Caco-2 (cell line): ENCODE results near the gene GZMH. TPM values are rescaled to one million over a fixed set of nuclear protein-coding genes. Genes with fewer than 3 reads are reported as not detected.

Experiments
- BruUV-seq: library from RNA; stranded (reverse); fragments of 400-500 nt; replicated peaks from 2 replicates; lab custom pipeline; 2021; lab: Mats Ljungman, UMichigan
- CTCF ChIA-PET: fragments of 300-600 bp; sonication (Branson Sonifier 250); formaldehyde crosslinking; loops from one replicate; lab custom pipeline; 2022; ENCODE audit warnings: antibody characterized with exemption; lab: Charles Lee
- POLR2A ChIA-PET: fragments of 300-600 bp; sonication (Branson Sonifier 250); formaldehyde crosslinking; loops from one replicate; lab custom pipeline; 2022; ENCODE audit warnings: antibody characterized with exemption; lab: Charles Lee
- DNase-seq, 2 experiments: peaks; one replicate each; pipeline versions ENCODE4 v3.0.0 to v3.0.0-alpha.2; 2020 to 2022
- H3K27me3 ChIP-seq: replicated peaks from 2 replicates; pipeline ENCODE4 v1.6.0; 2011; ENCODE audit warnings: low read length; ENCODE audit not compliant: control insufficient read depth, insufficient read depth
- H3K36me3 ChIP-seq: 2 replicates; pipeline ENCODE4 v1.5.1; 2011; ENCODE audit warnings: low read length; ENCODE audit not compliant: control insufficient read depth, insufficient read depth
- H3K4me1 ChIP-seq: fragments of 250-450 bp; sonication (Bioruptor Pico); 2 replicates; pipeline ENCODE4 v1.5.1; 2020; ENCODE audit warnings: mild to moderate bottlenecking
- H3K4me3 ChIP-seq: 2 replicates; pipeline ENCODE4 v1.5.1; 2011; ENCODE audit warnings: low read depth, mild to moderate bottlenecking, control low read depth, low read length
- H3K9me3 ChIP-seq: fragments of 250-450 bp; sonication (Bioruptor Pico); 2 replicates; pipeline ENCODE4 v1.5.1; 2020; ENCODE audit warnings: mild to moderate bottlenecking, moderate library complexity
- H3K27ac Mint-ChIP-seq: one replicate; pipeline ENCODE4 v1.8.0; 2022; ENCODE audit warnings: mixed read lengths; ENCODE audit not compliant: unreplicated experiment
- H3K27me3 Mint-ChIP-seq: one replicate; pipeline ENCODE4 v1.8.0; 2022; ENCODE audit warnings: mixed read lengths; ENCODE audit not compliant: insufficient read depth, unreplicated experiment
- H3K36me3 Mint-ChIP-seq: one replicate; pipeline ENCODE4 v1.8.0; 2022; ENCODE audit warnings: mild to moderate bottlenecking, mixed read lengths; ENCODE audit not compliant: insufficient read depth, unreplicated experiment
- H3K4me1 Mint-ChIP-seq: one replicate; pipeline ENCODE4 v1.8.0; 2022; ENCODE audit warnings: low read depth, mixed read lengths; ENCODE audit not compliant: unreplicated experiment
- H3K4me3 Mint-ChIP-seq: one replicate; pipeline ENCODE4 v1.8.0; 2022; ENCODE audit warnings: mild to moderate bottlenecking, moderate library complexity, mixed read lengths; ENCODE audit not compliant: unreplicated experiment
- H3K9me3 Mint-ChIP-seq: one replicate; pipeline ENCODE4 v1.8.0; 2022; ENCODE audit warnings: mixed read lengths; ENCODE audit not compliant: unreplicated experiment
- intact Hi-C: fragments of 100-400 bp; cut with micrococcal nuclease; formaldehyde crosslinking; loops from one replicate; pipeline ENCODE4 v1.10.0; 2022; ENCODE audit not compliant: unreplicated experiment
- total RNA-seq: library from RNA; stranded (reverse); gene quantifications from 2 replicates; pipeline ENCODE4 v1.2.3, GENCODE V29; 2022
- TF ChIP-seq, protein P1 (sequence below), 2 experiments: fragments of 200-600 bp in 1 of 2; IDR thresholded peaks; 1 replicate in 1 of 2; 2 replicates in 1 of 2; pipeline versions ENCODE4 v1.5.1 to v1.8.0; 2011 to 2022; ENCODE audit warnings: antibody characterized with exemption in 1 of 2, control low read depth in 1 of 2, inconsistent platforms in 1 of 2, low read depth in 1 of 2, low read length in 1 of 2, mild to moderate bottlenecking in 1 of 2, moderate library complexity in 1 of 2; ENCODE audit not compliant: insufficient read depth in 1 of 2, severe bottlenecking in 1 of 2, unreplicated experiment in 1 of 2

The GZMH gene
- total RNA-seq, 1 experiment from 2014 or later: not detected

DNA sequence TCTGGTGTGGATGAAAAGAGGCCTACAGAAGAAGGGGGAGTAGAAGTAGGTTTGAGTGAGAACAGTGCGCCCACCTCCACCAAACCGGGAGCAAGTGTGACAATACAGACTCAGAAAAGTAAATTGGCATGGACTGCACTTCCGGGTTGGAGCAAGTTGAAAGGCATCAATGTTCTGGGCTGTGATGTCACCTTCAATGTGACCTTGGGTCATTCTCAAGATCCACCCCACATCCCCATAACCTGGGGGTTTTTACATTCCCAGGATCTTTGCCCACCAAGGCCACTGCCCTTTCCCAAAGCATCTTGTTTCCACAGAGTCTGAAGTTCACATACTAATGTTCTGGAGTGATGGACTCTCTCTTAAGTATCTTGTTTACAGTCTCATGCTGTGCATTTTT, 29.8 kb upstream of the GZMH start:
- Mint-ChIP-seq H3K4me1 (no peaks in the 10 kb centered on the region), H3K9me3 (no peaks in the 10 kb centered on the region), H3K27ac (no peak overlapping the region), H3K36me3 (no peaks in the 10 kb centered on the region), H3K27me3 (peaks cover 6% of the 10 kb centered on the region), H3K4me3 (no peak overlapping the region)
- H3K27me3 ChIP-seq: no peaks in the 10 kb centered on the region
- no peak for DNase-seq
- no peaks in the 10 kb centered on the region for H3K9me3 ChIP-seq
- ChIA-PET POLR2A (no interaction called here), CTCF (no interaction called here)
- no peaks in the 10 kb centered on the region for H3K36me3 ChIP-seq
- H3K4me3 ChIP-seq: no peak overlapping the region
- BruUV-seq: no TSS peak
- intact Hi-C loops: no loop called here
- TF ChIP-seq, protein P1, sequence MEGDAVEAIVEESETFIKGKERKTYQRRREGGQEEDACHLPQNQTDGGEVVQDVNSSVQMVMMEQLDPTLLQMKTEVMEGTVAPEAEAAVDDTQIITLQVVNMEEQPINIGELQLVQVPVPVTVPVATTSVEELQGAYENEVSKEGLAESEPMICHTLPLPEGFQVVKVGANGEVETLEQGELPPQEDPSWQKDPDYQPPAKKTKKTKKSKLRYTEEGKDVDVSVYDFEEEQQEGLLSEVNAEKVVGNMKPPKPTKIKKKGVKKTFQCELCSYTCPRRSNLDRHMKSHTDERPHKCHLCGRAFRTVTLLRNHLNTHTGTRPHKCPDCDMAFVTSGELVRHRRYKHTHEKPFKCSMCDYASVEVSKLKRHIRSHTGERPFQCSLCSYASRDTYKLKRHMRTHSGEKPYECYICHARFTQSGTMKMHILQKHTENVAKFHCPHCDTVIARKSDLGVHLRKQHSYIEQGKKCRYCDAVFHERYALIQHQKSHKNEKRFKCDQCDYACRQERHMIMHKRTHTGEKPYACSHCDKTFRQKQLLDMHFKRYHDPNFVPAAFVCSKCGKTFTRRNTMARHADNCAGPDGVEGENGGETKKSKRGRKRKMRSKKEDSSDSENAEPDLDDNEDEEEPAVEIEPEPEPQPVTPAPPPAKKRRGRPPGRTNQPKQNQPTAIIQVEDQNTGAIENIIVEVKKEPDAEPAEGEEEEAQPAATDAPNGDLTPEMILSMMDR (IDR thresholded peaks at IDR 0.05; ENCODE audit: insufficient read depth in 1 of 2, low read depth in 1 of 2, low read length in 1 of 2, severe bottlenecking in 1 of 2, unreplicated experiment in 1 of 2): no peak
- no peaks in the 10 kb centered on the region for H3K4me1 ChIP-seq

DNA sequence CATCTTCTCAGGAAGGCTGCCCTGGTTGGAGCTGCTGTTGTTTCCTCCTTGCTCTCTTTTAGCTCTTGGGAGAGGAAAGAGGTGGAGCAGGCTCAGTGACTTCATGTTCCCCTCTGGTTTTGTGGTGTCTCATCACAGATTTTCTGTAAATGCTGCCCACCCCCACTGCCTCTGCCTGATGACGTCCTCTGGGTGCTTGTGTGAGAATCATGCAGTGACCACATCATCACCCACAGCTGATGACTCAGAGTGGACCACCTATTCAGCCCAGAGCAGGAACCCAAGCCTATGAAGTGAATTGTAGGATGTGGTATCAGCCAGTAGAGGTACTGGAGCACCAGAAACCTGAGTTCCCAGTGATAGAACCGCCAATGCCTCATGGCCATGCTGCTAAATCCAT, 24.7 kb upstream of the GZMH start, which contains the start of gene GZMB:
GZMB (minus strand) TSS at position 33 of the 400 bp plus-strand sequence; CDS start at position 3, 30 bp downstream.
- H3K36me3 Mint-ChIP-seq: no peaks in the 10 kb centered on the region
- no peak for DNase-seq
- ChIA-PET CTCF (no interaction called here), POLR2A (no interaction called here)
- TF ChIP-seq, protein P1 (IDR thresholded peaks at IDR 0.05; ENCODE audit: insufficient read depth in 1 of 2, low read depth in 1 of 2, low read length in 1 of 2, severe bottlenecking in 1 of 2, unreplicated experiment in 1 of 2): no peak
- Histone ChIP-seq H3K36me3 (no peaks in the 10 kb centered on the region), H3K4me1 (no peaks in the 10 kb centered on the region), H3K27me3 (no peaks in the 10 kb centered on the region), H3K9me3 (no peaks in the 10 kb centered on the region), H3K4me3 (no peak within 1 kb of the TSS)
- H3K4me1 Mint-ChIP-seq: no peaks in the 10 kb centered on the region
- H3K27ac Mint-ChIP-seq: no peak within 1 kb of the TSS
- H3K9me3 Mint-ChIP-seq: no peaks in the 10 kb centered on the region
- H3K27me3 Mint-ChIP-seq: peaks cover 6% of the 10 kb centered on the region
- no TSS peak for BruUV-seq
- no peak within 1 kb of the TSS for H3K4me3 Mint-ChIP-seq
- intact Hi-C loops: no loop called here

DNA sequence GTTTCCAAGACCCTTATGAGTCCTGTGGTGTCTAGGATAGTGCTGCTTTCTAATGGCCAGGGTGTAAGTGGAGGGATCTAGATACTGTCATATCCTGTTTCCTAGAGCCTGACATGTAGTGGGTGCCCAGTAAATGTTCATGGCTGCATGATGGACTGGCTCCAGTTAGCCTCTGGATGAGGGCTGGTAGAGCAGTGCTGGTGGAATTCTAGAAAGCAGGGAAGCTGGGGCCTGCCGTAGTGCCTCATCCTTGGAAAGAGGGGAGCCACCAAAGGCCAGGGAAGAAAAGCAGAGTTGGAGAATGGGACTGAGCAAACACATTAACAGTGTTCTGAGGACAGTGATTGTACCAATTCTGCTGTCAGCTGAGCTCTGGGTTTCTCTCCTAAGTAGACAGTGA, 23.9 kb upstream of the GZMH start:
- intact Hi-C loops: no loop called here
- H3K36me3 ChIP-seq: no peaks in the 10 kb centered on the region
- H3K4me1 ChIP-seq: no peaks in the 10 kb centered on the region
- TF ChIP-seq, protein P1 (IDR thresholded peaks at IDR 0.05; ENCODE audit: insufficient read depth in 1 of 2, low read depth in 1 of 2, low read length in 1 of 2, severe bottlenecking in 1 of 2, unreplicated experiment in 1 of 2): no peak
- no peaks in the 10 kb centered on the region for H3K9me3 ChIP-seq
- Mint-ChIP-seq H3K4me1 (no peaks in the 10 kb centered on the region), H3K4me3 (no peak overlapping the region), H3K36me3 (no peaks in the 10 kb centered on the region), H3K27ac (no peak overlapping the region), H3K9me3 (no peaks in the 10 kb centered on the region), H3K27me3 (peaks cover 6% of the 10 kb centered on the region)
- no peak overlapping the region for H3K4me3 ChIP-seq
- BruUV-seq: no TSS peak
- ChIA-PET CTCF (no interaction called here), POLR2A (no interaction called here)
- H3K27me3 ChIP-seq: no peaks in the 10 kb centered on the region
- no peak for DNase-seq
